Vein endothelial cell (primary cell): ENCODE measurements around the gene ZFY. TPM values are rescaled to one million over a fixed set of nuclear protein-coding genes. Genes with fewer than 3 reads are reported as not detected.

Experiments used
- small RNA-seq: library from RNA; depleted of rRNA; stranded (forward); fragments of <200 nt; gene quantifications from one replicate; pipeline ENCODE3, GENCODE V24; 2012
- total RNA-seq: library from RNA; depleted of rRNA; stranded (reverse); fragments of >200 nt; gene quantifications from 2 replicates; pipeline ENCODE4 v1.2.3, GENCODE V29; 2012

Gene ZFY
- total RNA-seq, result 14.0 and 14.8 TPM in 2 replicates

GRCh38 chrY:2934861-2935715, at the start of gene ZFY:
Gene ZFY (plus strand): TSS chrY:2935381. CDS start chrY:2953937, 18,556 bp downstream.

Small RNAs within 50 kb of the gene (small RNA-seq; reads per million reads assigned to genes)
- gene EEF1A1P41, result not detected

Other genes with a start within 250 kb of the ZFY start
- gene SRY, start 147.7 kb upstream of the ZFY start, total RNA-seq, result not detected in 2 replicates
- gene RPS4Y1, start 93.8 kb upstream of the ZFY start, total RNA-seq, result 282 and 295 TPM in 2 replicates